OCI-LY1 (cell line): ENCODE results near the gene SUMO1.

Experiments used
- CTCF ChIP-seq: fragments of 200-600 bp; sonication (generic), shearing (Covaris generic); IDR thresholded peaks from 2 replicates; pipeline ENCODE4 v1.5.1; 2017; ENCODE audit warnings: mild to moderate bottlenecking, antibody characterized with exemption, low read length, moderate library complexity, mixed read lengths
- EZH2 ChIP-seq: fragments of 200-600 bp; sonication (generic), shearing (Covaris generic); IDR thresholded peaks from 2 replicates; pipeline ENCODE4 v1.8.0; 2017; ENCODE audit warnings: borderline replicate concordance, mixed run types, mild to moderate bottlenecking, antibody characterized with exemption, low read length, moderate library complexity, mixed read lengths

- peak; percentile 18; the same call in 1 of the 2 replicates for TF ChIP-seq CTCF
- TF ChIP-seq EZH2, result no peak
Measured at GRCh38 chr2:202158796-202159195, 79.6 kb downstream of the SUMO1 start.
